Measurements from ENCODE around the gene AGAP4. TPM values are rescaled to one million over a fixed set of nuclear protein-coding genes. Genes with fewer than 3 reads are reported as not detected.
"Not testable (repeated sequence)": the region's sequence is repeated elsewhere in the genome, so short reads cannot be mapped to it uniquely, and the experiment has no call there.

The AGAP4 gene
- total RNA-seq, 1 donor from 2014 or later: 3.7 TPM

- FAIRE-seq; DNase-seq (ENCODE audit: low spot score in 2 of 2): not testable (repeated sequence)
These were observed 44.0 kb downstream of the AGAP4 start for GRCh38 chr10:45803060-45804010.

- FAIRE-seq; DNase-seq (ENCODE audit: low spot score in 2 of 2): not testable (repeated sequence)
These were observed 52.5 kb downstream of the AGAP4 start for GRCh38 chr10:45794761-45795160.

- not testable (repeated sequence) for DNase-seq (ENCODE audit: low spot score in 2 of 2); FAIRE-seq
These were observed 56.4 kb downstream of the AGAP4 start for GRCh38 chr10:45790694-45791426.

GRCh38 chr10:45789991-45790390 lies 57.3 kb downstream of the AGAP4 start:
- not testable (repeated sequence) for FAIRE-seq

GRCh38 chr10:45787212-45787741 lies 60.0 kb downstream of the AGAP4 start:
- not testable (repeated sequence) for FAIRE-seq; DNase-seq (ENCODE audit: low spot score in 2 of 2)

More at GRCh38 chr10:45789991-45790390, 57.3 kb downstream of the AGAP4 start:
- not testable (repeated sequence) for DNase-seq (ENCODE audit: low spot score in 2 of 2)

- not testable (repeated sequence) for DNase-seq (ENCODE audit: low spot score in 2 of 2); FAIRE-seq
These were observed 61.1 kb downstream of the AGAP4 start for GRCh38 chr10:45786217-45786616.

Small RNAs within 50 kb of the gene (small RNA-seq; reads per million reads assigned to genes)
- gene AC012044.1: not detected
- not detected for gene RNA5SP310

Other genes with a start within 250 kb of the AGAP4 start
- gene ZFAND4, start 174.7 kb downstream of the AGAP4 start, total RNA-seq: 13.9 TPM
- 34.6 TPM for gene WASHC2C, start 120.2 kb downstream of the AGAP4 start, total RNA-seq
- gene TIMM23, start 125.0 kb upstream of the AGAP4 start, total RNA-seq: 73.4 TPM
- 268 TPM for gene NCOA4, start 183.1 kb upstream of the AGAP4 start, total RNA-seq
- gene MSMB, start 198.8 kb upstream of the AGAP4 start, total RNA-seq: not detected

Data from frontal cortex (tissue), 4 donors.